HG02981 (cell line): Measurements from ENCODE around the gene ANKS1B.
"Not testable (repeated sequence)": the region's sequence is repeated elsewhere in the genome, so short reads cannot be mapped to it uniquely, and the experiment has no call there.

Experiments
- ATAC-seq: cut with Tn5 transposase; IDR thresholded peaks from one replicate; pipeline ENCODE4 v1.9.1; 2021; ENCODE audit warnings: mild to moderate bottlenecking, moderate library complexity; ENCODE audit not compliant: unreplicated experiment

ANKS1B gene

GRCh38 chr12:98852181-98852580 is 1132.6 kb downstream of the ANKS1B start:
- no peak for ATAC-seq

- no peak for ATAC-seq
Measured at GRCh38 chr12:98847242-98847641, 1137.5 kb downstream of the ANKS1B start.

DNA sequence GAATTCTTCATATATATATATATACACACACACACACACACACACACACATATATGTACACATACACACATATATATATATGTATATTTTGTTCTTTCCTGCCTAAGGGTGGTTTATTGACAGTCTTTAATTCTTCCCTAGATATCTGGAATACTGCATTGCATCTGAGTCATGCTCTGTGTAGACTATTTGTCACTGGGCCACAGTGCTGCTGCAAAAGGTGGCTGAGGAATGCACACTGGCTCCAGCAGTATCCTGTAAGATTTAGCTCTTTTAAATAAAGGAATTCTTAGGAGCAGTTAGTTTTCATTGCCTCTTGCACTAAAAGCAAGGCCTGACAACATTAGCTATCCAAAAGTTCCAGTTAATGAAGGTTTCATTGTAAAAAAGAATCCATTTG is 1138.8 kb downstream of the ANKS1B start:
- no peak for ATAC-seq

- ATAC-seq = no peak
Measured at GRCh38 chr12:98840325-98840724, 1144.4 kb downstream of the ANKS1B start.

DNA sequence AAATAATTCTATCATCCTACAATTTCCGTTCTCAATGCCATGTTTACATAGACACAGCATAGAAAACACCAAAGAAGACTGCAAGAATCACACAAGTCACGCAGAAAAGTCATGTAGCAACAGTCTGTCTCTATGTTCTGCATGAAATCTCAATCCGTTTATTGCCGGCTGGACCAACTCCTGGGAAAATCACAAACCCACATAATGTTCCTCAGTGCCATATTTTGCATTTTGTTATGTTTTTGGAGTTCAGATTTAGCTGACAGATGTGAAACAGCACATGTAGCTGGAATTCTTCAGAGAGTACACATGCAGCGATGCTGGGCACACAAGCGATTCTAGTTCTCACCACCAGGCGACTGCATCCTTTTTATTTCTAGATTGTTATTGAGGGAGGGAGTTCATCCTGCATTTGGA is 1146.5 kb downstream of the ANKS1B start:
- no peak for ATAC-seq

- not testable (repeated sequence) for ATAC-seq
Measured at GRCh38 chr12:98837134-98837752, 1147.5 kb downstream of the ANKS1B start.

DNA sequence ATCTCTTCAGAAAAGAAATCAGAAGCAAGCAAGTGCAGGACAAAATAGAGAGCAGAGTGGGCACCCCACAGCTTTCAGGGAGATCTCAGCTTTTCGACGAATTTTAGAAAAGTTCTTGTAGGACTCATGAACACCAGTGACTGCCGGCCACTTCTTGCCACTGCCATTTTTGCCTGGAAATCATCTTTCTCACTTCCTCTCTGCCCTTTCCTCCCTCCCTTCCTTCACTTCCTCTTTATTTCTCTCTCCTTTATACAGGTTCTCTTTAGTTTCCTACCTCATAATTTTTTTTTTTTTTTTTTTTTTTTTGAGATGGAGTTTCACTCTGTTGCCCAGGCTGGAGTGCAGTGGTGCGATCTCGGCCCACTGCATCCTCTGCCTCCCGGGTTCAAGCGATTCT is 1154.1 kb downstream of the ANKS1B start:
- ATAC-seq = no peak

GRCh38 chr12:98828802-98829600 is 1155.7 kb downstream of the ANKS1B start:
- ATAC-seq = no peak

DNA sequence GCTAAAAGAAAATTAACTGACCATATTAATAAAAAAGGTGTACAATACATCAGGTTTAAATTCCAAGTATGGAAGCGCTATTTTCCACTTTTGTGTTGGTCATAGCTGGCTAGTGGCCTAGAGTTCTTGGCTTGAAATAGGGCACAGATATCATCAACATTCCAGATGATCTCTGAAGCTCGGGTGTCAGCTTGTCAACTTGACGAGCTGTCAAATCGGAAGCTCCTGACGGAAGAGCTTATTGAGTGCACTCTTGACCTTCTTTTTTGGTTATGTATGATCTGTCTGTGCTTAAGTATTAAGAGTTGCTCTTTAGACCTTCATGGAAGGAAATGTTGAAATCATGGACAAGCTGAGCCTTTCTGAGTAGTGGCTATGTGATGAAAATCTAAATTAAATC is 1161.7 kb downstream of the ANKS1B start:
- no peak for ATAC-seq

GRCh38 chr12:98821866-98822265 is 1162.9 kb downstream of the ANKS1B start:
- no peak for ATAC-seq

- ATAC-seq = no peak
Measured at GRCh38 chr12:98821232-98821631, 1163.5 kb downstream of the ANKS1B start.

GRCh38 chr12:98819821-98820404 is 1164.8 kb downstream of the ANKS1B start:
- ATAC-seq = no peak

GRCh38 chr12:98819071-98819470 is 1165.7 kb downstream of the ANKS1B start:
- no peak for ATAC-seq

DNA sequence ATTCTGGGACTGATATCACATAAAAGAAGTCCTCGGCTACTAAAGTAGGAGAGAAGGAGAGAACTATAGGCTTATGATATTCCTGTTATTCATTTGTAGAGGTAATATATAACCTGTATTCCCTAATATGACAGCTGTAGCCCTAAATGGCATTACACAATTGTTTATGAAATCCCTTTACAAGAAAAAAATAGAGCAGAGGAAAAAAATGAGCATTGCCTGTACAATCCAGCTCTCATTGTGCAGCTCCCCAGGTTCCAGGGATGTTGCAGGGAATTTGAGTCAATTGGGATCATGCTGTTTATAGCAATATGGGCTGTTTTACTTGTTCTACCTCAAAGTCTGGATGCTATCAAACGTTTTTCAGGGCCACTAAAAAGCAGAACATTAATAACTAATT is 1166.5 kb downstream of the ANKS1B start:
- ATAC-seq = no peak

GRCh38 chr12:98817742-98818141 is 1167.0 kb downstream of the ANKS1B start:
- no peak for ATAC-seq

GRCh38 chr12:98816720-98817119 is 1168.0 kb downstream of the ANKS1B start:
- ATAC-seq = no peak

DNA sequence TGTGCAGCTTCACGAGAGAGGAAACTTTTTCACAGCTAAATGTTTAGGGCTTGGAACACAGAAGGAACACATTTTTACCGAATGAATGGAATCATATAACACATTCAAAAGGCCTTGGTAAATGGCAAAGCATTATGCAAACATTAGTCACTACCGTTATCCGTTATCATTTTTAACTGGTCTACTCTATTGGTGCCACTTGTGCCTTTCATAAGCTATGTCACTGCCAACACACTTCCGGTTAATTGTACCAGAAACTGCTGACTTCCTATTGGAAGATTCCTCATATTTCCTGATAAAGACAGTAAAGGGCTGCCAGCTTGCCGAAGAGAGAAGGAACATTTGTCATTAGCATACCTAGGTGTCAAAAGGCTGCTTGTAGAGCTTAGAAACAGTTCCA is 1170.5 kb downstream of the ANKS1B start:
- ATAC-seq = no peak

GRCh38 chr12:98812225-98812624 is 1172.5 kb downstream of the ANKS1B start:
- ATAC-seq = no peak

GRCh38 chr12:98808243-98808875 is 1176.4 kb downstream of the ANKS1B start:
- no peak for ATAC-seq

DNA sequence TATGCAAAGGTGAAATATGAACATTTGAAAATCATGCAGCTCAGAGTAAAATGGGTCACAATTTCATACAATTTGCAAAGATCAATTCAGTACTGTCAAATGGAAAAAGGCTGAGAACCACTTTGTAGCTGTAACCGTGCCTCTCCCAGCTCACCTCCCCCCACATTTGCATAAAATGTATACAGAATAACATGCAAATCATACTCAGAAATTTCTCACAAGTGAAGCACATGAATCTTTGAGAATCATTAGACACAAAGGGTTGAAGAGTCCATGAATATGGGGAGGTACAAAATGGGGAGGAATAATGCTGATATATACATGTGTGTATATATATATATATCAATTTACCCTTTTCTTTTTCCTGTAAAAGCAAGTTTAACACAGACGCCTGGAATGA is 1177.5 kb downstream of the ANKS1B start:
- no peak for ATAC-seq

DNA sequence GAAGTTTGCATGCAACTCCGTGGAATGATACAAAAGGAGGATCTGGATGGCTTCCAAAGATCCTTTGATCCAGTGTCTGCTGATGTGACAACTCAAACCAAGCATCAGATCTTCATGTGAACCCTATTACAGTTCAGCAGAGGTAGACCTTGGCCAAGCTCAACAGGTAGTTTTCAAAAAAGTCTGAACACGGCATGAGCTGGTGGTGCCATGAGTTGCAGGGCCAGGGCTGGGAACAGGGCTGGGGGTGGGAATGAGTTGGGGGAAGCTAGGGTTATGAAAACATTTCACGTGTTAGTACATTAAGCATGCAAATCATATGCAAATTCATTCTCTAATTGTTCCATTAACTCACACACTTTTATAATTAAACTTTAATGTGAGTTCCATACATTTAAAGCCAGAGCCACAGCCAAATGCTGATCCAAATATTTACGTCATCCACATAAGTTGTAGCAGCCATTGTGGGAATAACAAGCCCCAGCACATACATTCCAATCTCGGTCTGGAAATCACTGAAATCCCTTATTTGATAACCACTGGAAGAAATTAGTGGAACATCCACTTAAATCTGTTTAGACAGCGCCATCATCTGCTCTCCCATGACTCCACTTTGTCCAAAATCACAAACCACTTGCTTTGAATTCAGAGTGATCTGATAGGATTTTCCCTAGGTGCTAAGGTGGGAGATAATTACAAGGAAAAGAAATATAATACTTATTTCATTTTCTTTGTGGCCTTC is 1181.1 kb downstream of the ANKS1B start:
- no peak for ATAC-seq
